ENCODE results near the gene SH3GL3. TPM values are rescaled to one million over a fixed set of nuclear protein-coding genes. Genes with fewer than 3 reads are reported as not detected.

Gene SH3GL3
- total and polyA plus RNA-seq, 2 of the 4 experiments (the other 2 are of a cell fraction): not detected

DNA sequence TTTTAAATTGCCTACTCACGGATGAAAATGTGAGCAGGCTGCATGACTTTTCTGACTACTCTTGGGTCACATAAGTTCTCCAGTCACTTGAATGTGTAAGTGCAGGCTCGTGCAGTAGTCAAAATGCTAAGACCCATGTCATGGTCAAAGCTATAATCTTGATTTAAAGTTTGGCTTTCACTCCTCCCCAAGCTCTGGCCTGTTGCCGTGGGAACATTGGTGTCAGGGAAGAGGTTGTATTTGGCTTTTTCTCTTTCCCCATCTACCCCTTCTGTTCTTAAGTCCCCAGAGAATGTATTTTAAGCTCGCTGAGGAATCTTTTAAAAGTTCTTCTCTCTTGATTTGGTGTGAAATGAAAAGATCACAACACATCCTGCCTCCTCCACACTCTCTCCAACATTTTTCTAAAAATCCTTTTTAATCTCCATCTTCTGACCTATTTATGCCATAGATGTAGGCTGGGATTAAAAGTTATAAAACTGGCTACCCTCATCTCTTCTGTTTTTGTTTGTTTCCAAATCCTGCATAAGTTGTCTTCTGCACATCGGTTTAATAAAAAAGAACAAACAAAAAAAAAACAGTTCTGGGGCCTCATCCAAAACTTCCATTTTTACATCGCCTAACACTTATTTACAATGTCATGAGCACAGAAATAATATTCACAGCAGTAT, 145.4 kb downstream of the SH3GL3 start:
- CTCF ChIA-PET: no interaction called here
- Histone ChIP-seq H3K79me1 (ENCODE audit: low read depth in 1 of 2, low read length in 2 of 2) (no peaks in the 10 kb centered on the region), H3K4ac (ENCODE audit: low read depth, low read length) (no peak overlapping the region), H4K91ac (ENCODE audit: insufficient read depth, low read depth, low read length) (no peak overlapping the region), H3K4me1 (ENCODE audit: control insufficient read depth, insufficient read depth, low read length) (no peaks in the 10 kb centered on the region), H2AK9ac (replicated peaks; ENCODE audit: low read depth, low read length, poor library complexity) (no peak overlapping the region), H3K9me3 (ENCODE audit: control insufficient read depth, insufficient read depth, low read length) (no peaks in the 10 kb centered on the region; the same call in 1 of the 2 replicates), H2BK5ac (ENCODE audit: low read depth, low read length, poor library complexity, severe bottlenecking) (no peak overlapping the region), H3K4me2 (ENCODE audit: low read depth, low read length) (no peak overlapping the region), H3K9me1 (ENCODE audit: insufficient read depth, low read length) (no peaks in the 10 kb centered on the region), H4K5ac (ENCODE audit: low read depth, low read length) (no peak overlapping the region), H2BK120ac (ENCODE audit: low read depth, low read length) (no peak overlapping the region), H3K9ac (ENCODE audit: low read depth, low read length) (no peak overlapping the region), H2AK5ac (ENCODE audit: low read depth, low read length) (no peak overlapping the region), H4K8ac (ENCODE audit: low read depth in 2 of 2, low read length in 2 of 2) (no peak overlapping the region), H2AFZ (replicated peaks; ENCODE audit: low read length, poor library complexity) (no peak overlapping the region), H3K36me3 (ENCODE audit: control insufficient read depth, insufficient read depth, low read length) (no peaks in the 10 kb centered on the region), H3K27ac (ENCODE audit: insufficient read depth, low read length) (no peak overlapping the region), H3K4me3 (ENCODE audit: insufficient read depth, low read depth, low read length) (no peak overlapping the region), H2BK20ac (ENCODE audit: low read depth, low read length) (no peak overlapping the region), H3K27me3 (ENCODE audit: control insufficient read depth, insufficient read depth, low read length) (no peaks in the 10 kb centered on the region), H3K23ac (ENCODE audit: low read depth, low read length) (no peak overlapping the region), H3K14ac (replicated peaks; ENCODE audit: low read depth, low read length) (no peak overlapping the region), H3K18ac (ENCODE audit: low read depth, low read length) (no peak overlapping the region), H2BK15ac (ENCODE audit: low read depth, low read length) (no peak overlapping the region), H3K56ac (ENCODE audit: extremely low read depth, insufficient read depth, low read length) (no peak overlapping the region), H4K20me1 (ENCODE audit: insufficient read depth, low read length) (no peaks in the 10 kb centered on the region)
- BruUV-seq (replicated peaks): no TSS peak
- in situ Hi-C loops (cut with MboI; ENCODE audit: low sequenced_read_pairs) (no loop called here), dilution Hi-C loops (cut with HindIII; ENCODE audit: low sequenced_read_pairs, unreplicated experiment) (no loop called here), intact Hi-C loops (cut with micrococcal nuclease) (no loop called here)
- TF ChIP-seq RFX5 (IDR thresholded peaks at IDR 0.05; ENCODE audit: low read depth, low read length) (no peak), POLR2A (IDR thresholded peaks at IDR 0.05; ENCODE audit: low read depth, low read length) (no peak), FOS (IDR thresholded peaks at IDR 0.05; ENCODE audit: low read depth, low read length) (no peak), MXI1 (IDR thresholded peaks at IDR 0.05; ENCODE audit: borderline replicate concordance, low read depth, low read length) (no peak)
- POLR2A ChIA-PET (ENCODE audit: unreplicated experiment): no interaction called here
- DNase-seq (no peak), ATAC-seq (ENCODE audit: low read depth) (no peak)
- WGBS, 2 experiments (ENCODE audit: extremely low coverage in 2 of 2, insufficient read length in 1 of 2): no CpG with 5 or more reads among the region's 6 CpGs
